Head of caudate nucleus (tissue), 42 donors: ENCODE measurements around the gene CCDC201.
A peak's percentile ranks its signal among the peaks of the same experiment; 100 is the strongest.
"Not testable (repeated sequence)": the region's sequence is repeated elsewhere in the genome, so short reads cannot be mapped to it uniquely, and the experiment has no call there.

Experiments
- DNase-seq, 42 donors: peaks; one replicate each; pipeline versions ENCODE4 v3.0.0 to v3.0.0-alpha.2; 2020 to 2021; ENCODE audit warnings: mixed read lengths in 7 of 42
- intact Hi-C: fragments of 100-400 bp; cut with DNase I; formaldehyde crosslinking; loops from one replicate; pipeline ENCODE4 v1.15.0; 2022

The CCDC201 gene

DNA sequence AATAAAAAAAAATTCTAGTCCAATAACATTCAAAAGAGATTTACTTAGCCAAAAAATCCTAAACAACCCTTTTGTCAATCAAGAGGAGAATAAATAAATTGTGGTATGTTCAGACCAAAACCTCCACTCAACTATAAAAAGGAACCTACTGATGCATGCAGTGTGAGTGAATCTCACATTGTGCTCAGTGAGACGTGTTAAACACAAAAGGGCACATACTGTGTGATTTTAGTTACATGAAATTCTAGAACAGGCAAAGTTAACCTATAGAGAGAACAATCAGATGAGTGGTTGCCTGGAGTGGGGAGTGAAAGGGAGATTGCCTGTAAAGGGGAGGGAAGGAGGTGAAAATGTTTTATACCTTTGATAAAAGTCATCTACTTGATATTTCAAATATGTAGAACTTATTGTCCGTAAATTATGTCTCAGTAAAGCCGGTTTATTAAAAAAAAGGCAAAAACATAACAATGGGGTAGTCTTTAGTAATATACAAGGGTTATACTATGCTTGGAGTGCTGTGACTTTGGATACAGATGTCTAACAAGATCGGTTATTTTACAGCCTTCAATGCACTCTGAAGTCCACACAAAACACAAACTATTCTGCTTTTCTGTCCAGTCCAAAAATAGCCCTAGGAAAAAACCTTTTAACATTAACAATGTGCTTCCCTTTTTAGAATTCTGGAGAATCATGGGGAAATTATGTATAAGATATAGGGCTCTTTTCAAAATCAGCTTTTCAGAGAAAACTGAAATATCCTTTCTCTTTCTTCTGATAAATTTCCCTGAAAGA, 30.8 kb downstream of the CCDC201 start:
- DNase-seq, intact Hi-C loops: not testable (repeated sequence)

DNA sequence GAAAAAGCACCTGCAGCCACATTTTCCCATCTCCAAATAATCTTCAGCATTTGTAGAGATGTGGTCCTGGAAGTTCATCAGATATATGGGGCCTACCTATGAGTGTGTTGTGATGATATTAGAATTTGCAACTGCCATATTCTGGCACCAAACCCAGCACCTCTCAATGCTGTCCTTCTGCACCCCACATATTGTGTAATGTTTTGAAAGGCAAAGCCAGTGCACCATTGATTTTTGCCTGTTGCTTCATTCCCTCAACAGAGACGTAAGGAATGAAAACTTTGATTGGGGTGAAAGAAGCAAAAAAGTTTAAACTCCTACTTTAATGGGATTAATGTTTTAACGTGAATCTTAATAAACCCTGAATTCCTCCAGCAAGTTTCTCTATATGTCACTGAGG, 34.0 kb downstream of the CCDC201 start:
- DNase-seq, intact Hi-C loops: not testable (repeated sequence)

DNA sequence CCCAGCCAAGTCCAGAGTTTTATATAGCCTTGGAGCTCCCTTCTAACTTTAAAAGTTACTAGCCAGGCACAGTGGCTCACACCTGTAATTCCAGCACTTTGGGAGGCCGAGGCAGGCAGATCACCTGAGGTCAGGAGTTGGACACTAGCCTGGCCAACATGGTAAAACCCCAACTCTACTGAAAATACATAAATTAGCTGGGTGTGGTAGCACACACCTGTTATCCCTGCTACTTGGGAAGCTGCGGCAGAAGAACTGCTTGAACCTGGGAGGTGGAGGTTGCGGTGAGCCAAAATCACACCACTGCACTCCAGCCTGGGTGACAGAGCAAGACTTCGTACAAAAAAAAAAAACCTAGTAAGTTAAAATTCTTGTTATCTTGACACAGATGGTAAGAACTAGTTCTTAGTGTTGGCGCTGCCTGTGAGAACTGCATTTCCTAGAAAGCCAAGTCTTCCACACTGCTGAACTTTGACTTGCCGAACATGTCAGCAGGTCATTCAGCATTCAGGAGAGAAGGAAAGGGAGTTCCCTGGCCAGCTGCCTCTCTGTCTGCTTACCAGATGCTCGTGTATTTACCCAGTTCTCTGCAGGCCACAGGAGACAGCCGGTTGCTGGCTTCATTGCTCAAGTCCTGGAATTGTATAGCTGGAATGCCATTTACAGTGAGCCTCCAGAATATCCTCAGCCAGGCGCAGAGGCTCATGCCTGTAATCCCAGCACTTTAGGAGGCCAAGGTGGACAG, 40.3 kb downstream of the CCDC201 start:
- intact Hi-C loops, DNase-seq: not testable (repeated sequence)

DNA sequence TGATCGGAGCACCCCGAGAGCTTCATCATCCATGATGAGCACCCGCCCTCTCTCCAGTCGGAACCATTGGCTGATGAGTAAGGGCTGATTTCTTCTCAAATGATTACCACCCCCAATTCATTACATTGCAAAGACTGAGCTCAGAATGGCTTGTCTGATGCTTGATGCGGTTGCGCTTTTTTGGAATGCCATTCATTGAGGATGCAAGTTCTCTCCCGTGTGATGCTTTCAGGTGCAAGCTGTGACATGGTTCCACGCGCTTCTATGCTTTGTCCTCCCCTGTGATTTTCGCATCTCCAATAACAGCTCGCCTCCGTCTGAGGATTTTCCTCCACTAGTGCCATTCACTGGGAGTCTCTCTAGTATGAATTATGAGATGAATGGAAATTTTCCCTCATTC, 43.0 kb downstream of the CCDC201 start:
- intact Hi-C loops = not testable (repeated sequence)
- DNase-seq = peak in 38 of 42 donors; percentile 6 to 87 (median 48)

DNA sequence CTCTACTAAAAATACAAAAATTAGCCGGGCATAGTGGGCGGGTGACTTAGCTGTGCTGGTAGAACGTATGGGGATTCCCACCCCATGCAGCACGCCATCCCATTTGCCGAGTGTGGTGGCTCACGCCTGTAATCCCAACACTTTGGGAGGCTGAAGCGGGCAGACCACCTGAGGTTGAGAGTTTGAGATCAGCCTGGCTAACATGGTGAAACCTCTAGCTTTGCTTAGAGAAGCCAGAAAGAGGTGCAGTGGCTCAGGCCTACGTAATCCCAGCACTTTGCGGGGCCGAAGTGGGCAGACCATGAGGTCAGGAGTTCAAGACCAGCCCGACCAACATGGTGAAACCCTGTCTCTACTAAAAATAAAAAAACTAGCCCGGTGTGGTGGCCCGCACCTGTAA, 45.2 kb downstream of the CCDC201 start:
- DNase-seq, intact Hi-C loops: not testable (repeated sequence)

DNA sequence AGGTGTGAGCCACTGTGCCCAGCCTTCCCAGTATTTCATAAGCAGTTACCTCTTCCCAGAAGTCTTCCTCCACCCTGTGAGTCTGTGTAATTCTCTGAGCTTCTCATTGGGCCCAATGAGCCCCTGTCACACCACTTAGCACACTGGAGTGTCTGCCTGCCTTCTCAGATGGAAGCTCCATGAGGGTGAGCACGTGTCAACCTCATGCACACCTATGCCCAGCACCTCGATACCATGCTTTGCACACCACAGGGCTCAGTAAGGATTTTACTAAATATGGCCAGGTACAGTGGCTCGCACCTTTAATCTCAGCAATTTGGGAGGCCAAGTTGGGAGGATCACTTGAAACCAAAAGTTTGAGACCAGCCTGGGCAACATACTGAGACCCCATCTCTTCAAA, 46.3 kb downstream of the CCDC201 start:
- intact Hi-C loops, DNase-seq: not testable (repeated sequence)

DNA sequence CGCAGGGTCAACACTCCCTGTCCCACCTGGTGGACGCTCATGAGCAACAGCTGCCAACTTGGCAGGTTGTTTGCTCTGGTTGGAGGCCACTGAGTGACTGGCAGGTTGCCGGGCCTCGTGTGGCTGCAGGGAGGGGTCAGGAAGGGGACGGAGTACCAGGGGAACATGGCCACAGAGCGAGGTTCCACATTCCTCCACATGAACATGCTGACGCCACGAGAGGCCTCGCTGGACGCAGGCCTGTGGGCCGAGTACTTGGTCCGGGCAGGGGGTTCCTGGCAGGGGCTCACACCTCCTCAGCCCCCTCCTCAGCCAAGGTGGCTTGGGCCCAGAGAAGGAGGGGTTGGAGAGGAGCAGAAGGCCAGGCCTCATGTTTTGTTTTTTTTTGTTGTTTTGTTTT, 54.1 kb downstream of the CCDC201 start:
- intact Hi-C loops, DNase-seq: not testable (repeated sequence)

DNA sequence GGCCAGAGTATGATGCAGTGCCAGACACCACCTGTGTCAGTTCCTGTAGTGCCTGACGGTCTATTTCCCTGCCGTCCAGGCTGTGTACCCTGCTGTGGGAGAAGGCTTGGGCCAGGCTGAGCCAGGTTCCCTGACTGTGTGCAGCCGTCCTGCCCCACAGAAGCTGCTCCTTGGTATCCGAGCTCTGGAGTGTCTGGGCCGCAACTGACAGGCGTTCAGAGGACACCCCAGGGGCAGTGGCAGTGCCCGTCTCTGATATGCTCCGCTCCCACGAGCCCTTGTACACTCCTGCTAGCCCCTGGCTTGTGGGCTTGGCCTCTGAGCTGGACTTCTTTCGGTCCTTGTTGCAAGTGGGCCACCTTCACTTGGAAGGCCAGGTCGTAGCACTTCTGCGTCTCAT, 55.0 kb downstream of the CCDC201 start:
- intact Hi-C loops, DNase-seq: not testable (repeated sequence)

DNA sequence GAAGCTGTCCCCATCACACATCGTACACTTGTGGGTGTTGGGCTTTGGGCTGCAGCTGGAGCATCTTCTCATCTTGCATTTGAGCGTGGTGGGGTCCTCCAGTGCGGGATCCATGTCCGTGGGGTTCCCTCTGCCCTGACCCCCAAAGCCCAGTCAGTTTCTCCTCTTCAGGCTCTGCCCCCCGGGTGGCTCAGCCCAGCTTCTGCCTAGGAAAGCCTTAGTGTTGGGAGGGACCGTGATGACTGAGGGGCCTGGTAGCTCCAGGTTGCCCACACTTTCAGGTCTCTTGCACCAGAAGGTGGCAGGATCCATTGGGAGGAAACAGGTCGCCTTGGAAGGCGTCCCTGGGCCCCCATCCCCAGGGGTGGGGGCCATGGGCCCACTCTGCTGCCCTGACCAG, 55.9 kb downstream of the CCDC201 start:
- DNase-seq = not testable (repeated sequence)

DNA sequence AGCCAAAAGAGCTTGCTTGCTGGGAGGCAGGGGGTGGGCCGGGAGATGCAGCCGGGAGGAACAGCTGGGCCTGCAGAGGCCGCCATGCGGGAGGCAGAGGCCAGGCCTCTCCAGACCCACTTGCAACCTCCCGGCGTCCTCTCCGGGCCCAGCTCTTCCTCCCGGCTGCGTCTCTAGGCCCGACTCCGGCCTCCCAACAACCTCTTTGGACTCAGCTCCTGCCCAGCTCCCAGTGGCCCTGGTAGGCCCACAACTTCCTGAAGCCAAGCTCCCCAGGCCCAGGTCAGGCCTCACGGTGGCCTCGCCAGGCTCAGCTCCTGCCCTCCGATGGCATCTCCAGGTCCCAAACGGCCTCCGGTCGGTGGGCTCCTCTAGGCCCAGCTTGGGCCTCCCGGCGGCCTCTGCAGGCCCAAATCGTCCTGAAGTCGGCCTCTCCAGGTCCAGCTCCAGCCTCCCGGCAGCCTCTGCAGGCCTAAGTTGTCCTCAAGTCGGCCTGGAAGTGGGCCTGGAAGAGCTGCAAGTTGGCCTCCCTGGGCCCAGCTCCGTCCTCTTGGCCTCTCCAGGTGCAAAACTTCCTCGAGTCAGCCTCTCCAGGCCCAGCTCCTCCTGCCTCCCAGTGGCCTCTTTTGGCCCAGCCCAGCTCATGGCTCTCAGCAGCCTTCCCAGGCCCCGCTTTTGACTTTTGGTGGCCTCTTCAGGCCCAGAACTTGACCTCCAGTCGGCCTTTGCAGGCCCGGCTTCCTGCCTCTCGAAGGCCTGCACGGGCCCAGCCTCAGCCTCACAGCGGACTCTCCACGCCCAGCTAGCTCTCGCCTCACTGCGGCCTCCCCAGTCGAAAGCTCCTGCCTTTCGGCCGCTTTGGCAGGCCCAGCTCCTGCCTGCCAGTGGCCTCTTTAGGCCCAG, 58.4 kb downstream of the CCDC201 start:
- DNase-seq, intact Hi-C loops: not testable (repeated sequence)

More for the DNA sequence above, 55.9 kb downstream of the CCDC201 start:
- intact Hi-C loops = not testable (repeated sequence)

DNA sequence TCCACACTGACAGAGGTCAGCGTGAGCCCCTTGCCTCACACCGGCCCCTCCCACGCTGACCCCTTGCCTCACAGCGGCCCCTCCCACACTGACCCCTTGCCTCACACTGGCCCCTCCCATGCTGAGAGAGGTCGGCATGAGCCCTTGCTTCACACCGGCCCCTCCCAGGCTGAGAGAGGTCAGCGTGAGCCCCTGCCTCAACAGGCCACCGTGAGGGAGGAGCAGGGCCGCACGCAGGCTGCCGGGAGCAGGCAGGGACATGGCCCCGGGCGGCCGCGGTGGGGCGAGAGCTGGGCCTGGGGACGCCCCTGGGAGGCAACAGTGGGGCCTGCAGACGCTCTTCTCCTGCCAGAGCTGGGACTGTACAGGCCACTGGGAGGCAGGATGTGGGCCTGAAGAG, 59.1 kb downstream of the CCDC201 start:
- intact Hi-C loops, DNase-seq: not testable (repeated sequence)

DNA sequence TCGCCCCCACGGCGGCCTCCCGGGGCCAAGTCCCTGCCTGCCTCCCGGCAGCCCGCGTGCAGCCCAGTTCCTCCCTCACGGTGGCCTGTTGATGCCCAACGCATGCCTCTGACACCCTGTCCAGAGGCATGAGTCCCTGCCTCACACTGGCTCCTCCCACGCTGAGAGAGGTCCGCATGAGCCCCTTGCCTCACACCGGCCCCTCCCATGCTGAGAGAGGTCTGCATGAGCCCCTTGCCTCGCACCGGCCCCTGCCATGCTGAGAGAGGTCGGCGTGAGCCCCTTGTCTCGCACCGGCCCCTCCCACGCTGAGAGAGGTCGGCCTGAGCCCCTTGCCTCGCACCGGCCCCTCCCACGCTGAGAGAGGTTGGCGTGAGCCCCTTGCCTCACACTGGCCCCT, 59.9 kb downstream of the CCDC201 start:
- intact Hi-C loops = no loop called here
- DNase-seq = no peak

DNA sequence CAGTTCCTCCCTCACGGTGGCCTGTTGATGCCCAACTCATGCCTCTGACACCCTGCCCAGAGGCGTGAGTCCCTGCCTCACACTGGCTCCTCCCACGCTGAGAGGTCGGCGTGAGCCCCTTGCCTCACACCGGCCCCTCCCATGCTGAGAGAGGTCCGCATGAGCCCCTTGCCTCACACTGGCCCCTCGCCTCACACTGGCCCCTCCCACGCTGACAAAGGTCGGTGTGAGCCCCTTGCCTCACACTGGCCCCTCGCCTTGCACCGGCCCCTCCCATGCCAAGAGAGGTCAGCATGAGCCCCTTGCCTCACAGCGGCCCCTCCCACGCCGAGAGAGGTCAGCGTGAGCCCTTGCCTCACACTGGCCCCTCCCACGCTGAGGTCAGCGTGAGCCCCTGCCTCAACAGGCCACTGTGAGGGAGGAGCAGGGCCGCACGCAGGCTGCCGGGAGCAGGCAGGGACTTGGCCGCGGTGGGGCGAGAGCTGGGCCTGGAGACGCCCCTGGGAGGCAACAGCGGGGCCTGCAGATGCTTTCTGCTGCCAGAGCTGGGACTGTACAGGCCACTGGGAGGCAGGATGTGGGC, 61.1 kb downstream of the CCDC201 start:
- intact Hi-C loops, DNase-seq: not testable (repeated sequence)

DNA sequence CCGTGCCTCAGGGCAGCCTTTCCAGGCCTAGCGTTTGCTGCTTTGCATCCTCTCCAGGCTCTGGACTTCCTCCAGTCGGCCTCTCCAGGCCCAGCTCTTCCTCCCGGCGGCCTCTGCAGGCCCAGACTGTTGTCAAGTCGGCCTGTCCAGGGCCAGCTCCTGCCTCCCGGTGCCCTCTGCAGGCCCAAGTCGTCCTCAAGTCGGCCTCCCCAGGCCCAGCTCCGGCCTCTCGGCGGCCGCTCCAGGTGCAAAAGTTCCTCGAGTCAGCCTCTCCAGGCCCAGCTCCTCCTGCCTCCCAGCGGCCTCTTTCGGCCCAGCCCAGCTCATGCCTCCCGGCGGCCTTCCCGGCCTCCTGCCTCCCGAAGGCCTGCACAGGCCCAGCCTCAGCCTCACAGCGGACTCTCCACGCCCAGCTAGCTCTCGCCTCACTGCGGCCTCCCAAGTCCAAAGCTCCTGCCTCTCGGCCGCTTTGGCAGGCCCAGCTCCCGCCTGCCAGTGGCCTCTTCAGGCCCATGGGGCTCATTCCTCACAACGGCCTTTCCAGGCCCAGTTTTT, 62.4 kb downstream of the CCDC201 start:
- intact Hi-C loops, DNase-seq: not testable (repeated sequence)
